ENCODE results near the gene FZD7. TPM values are rescaled to one million over a fixed set of nuclear protein-coding genes. Genes with fewer than 3 reads are reported as not detected.

FZD7 gene
- polyA plus RNA-seq, 2 donors = 2.7 to 5.7 TPM

DNA sequence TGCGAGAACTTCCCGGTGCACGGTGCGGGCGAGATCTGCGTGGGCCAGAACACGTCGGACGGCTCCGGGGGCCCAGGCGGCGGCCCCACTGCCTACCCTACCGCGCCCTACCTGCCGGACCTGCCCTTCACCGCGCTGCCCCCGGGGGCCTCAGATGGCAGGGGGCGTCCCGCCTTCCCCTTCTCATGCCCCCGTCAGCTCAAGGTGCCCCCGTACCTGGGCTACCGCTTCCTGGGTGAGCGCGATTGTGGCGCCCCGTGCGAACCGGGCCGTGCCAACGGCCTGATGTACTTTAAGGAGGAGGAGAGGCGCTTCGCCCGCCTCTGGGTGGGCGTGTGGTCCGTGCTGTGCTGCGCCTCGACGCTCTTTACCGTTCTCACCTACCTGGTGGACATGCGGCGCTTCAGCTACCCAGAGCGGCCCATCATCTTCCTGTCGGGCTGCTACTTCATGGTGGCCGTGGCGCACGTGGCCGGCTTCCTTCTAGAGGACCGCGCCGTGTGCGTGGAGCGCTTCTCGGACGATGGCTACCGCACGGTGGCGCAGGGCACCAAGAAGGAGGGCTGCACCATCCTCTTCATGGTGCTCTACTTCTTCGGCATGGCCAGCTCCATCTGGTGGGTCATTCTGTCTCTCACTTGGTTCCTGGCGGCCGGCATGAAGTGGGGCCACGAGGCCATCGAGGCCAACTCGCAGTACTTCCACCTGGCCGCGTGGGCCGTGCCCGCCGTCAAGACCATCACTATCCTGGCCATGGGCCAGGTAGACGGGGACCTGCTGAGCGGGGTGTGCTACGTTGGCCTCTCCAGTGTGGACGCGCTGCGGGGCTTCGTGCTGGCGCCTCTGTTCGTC lies 1.7 kb downstream of the FZD7 start:
- no peaks in the 10 kb centered on the region for H3K36me3 ChIP-seq (ENCODE audit: control insufficient read depth in 2 of 2, insufficient read depth in 2 of 2, low read length in 1 of 2)
- 14 to 17% methylated on average over 76 to 78 of the region's 78 CpGs for WGBS, 2 donors
- peak overlapping the region; percentile 92 to 99 for H3K27ac ChIP-seq (ENCODE audit: low read depth in 2 of 2, low read length in 1 of 2)
- peaks cover 0 to 5% of the 10 kb centered on the region in 2 donors for H3K9me3 ChIP-seq (ENCODE audit: control insufficient read depth in 2 of 2, insufficient read depth in 1 of 2, low read depth in 1 of 2, low read length in 1 of 2)
- peak overlapping the region; percentile 68 to 77 for H3K4me3 ChIP-seq (ENCODE audit: low read depth in 1 of 2, low read length in 2 of 2)
- H3K4me1 ChIP-seq (ENCODE audit: control insufficient read depth in 2 of 2, insufficient read depth in 2 of 2, low read length in 1 of 2) = peaks cover 0 to 14% of the 10 kb centered on the region in 2 donors
- no peaks in the 10 kb centered on the region for H3K27me3 ChIP-seq (ENCODE audit: control insufficient read depth in 1 of 2, insufficient read depth in 2 of 2, low read length in 2 of 2)

DNA sequence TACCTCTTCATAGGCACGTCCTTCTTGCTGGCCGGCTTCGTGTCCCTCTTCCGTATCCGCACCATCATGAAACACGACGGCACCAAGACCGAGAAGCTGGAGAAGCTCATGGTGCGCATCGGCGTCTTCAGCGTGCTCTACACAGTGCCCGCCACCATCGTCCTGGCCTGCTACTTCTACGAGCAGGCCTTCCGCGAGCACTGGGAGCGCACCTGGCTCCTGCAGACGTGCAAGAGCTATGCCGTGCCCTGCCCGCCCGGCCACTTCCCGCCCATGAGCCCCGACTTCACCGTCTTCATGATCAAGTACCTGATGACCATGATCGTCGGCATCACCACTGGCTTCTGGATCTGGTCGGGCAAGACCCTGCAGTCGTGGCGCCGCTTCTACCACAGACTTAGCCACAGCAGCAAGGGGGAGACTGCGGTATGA lies 2.3 kb downstream of the FZD7 start:
- no peaks in the 10 kb centered on the region for H3K27me3 ChIP-seq (ENCODE audit: control insufficient read depth in 1 of 2, insufficient read depth in 2 of 2, low read length in 2 of 2)
- peaks cover 0 to 14% of the 10 kb centered on the region in 2 donors for H3K4me1 ChIP-seq (ENCODE audit: control insufficient read depth in 2 of 2, insufficient read depth in 2 of 2, low read length in 1 of 2)
- peak overlapping the region; percentile 73 to 92 for H3K27ac ChIP-seq (ENCODE audit: low read depth in 2 of 2, low read length in 1 of 2)
- H3K4me3 ChIP-seq (ENCODE audit: low read depth in 1 of 2, low read length in 2 of 2) = peak overlapping the region; percentile 68 to 77
- WGBS, 2 donors = 65 to 69% methylated on average over 32 of the region's 32 CpGs
- peaks cover 0 to 5% of the 10 kb centered on the region in 2 donors for H3K9me3 ChIP-seq (ENCODE audit: control insufficient read depth in 2 of 2, insufficient read depth in 1 of 2, low read depth in 1 of 2, low read length in 1 of 2)
- H3K36me3 ChIP-seq (ENCODE audit: control insufficient read depth in 2 of 2, insufficient read depth in 2 of 2, low read length in 1 of 2) = no peaks in the 10 kb centered on the region

DNA sequence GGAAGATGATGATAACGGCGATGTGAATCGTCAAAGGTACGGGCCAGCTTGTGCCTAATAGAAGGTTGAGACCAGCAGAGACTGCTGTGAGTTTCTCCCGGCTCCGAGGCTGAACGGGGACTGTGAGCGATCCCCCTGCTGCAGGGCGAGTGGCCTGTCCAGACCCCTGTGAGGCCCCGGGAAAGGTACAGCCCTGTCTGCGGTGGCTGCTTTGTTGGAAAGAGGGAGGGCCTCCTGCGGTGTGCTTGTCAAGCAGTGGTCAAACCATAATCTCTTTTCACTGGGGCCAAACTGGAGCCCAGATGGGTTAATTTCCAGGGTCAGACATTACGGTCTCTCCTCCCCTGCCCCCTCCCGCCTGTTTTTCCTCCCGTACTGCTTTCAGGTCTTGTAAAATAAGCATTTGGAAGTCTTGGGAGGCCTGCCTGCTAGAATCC lies 3.0 kb downstream of the FZD7 start:
- Histone ChIP-seq H3K4me1 (ENCODE audit: control insufficient read depth in 2 of 2, insufficient read depth in 2 of 2, low read length in 1 of 2) (peaks cover 0 to 14% of the 10 kb centered on the region in 2 donors), H3K27me3 (ENCODE audit: control insufficient read depth in 1 of 2, insufficient read depth in 2 of 2, low read length in 2 of 2) (no peaks in the 10 kb centered on the region), H3K27ac (ENCODE audit: low read depth in 2 of 2, low read length in 1 of 2) (peak overlapping the region; percentile 73 to 92), H3K36me3 (ENCODE audit: control insufficient read depth in 2 of 2, insufficient read depth in 2 of 2, low read length in 1 of 2) (no peaks in the 10 kb centered on the region), H3K9me3 (ENCODE audit: control insufficient read depth in 2 of 2, insufficient read depth in 1 of 2, low read depth in 1 of 2, low read length in 1 of 2) (peaks cover 0 to 5% of the 10 kb centered on the region in 2 donors), H3K4me3 (ENCODE audit: low read depth in 1 of 2, low read length in 2 of 2) (peak overlapping the region; percentile 9 to 77)
- 52% methylated on average over 15 of the region's 15 CpGs for WGBS, 2 donors

DNA sequence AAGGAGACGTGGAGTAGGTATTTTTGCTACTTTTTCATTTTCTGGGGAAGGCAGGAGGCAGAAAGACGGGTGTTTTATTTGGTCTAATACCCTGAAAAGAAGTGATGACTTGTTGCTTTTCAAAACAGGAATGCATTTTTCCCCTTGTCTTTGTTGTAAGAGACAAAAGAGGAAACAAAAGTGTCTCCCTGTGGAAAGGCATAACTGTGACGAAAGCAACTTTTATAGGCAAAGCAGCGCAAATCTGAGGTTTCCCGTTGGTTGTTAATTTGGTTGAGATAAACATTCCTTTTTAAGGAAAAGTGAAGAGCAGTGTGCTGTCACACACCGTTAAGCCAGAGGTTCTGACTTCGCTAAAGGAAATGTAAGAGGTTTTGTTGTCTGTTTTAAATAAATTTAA lies 3.4 kb downstream of the FZD7 start:
- no peaks in the 10 kb centered on the region for H3K27me3 ChIP-seq (ENCODE audit: control insufficient read depth in 1 of 2, insufficient read depth in 2 of 2, low read length in 2 of 2)
- H3K9me3 ChIP-seq (ENCODE audit: control insufficient read depth in 2 of 2, insufficient read depth in 1 of 2, low read depth in 1 of 2, low read length in 1 of 2) = peaks cover 0 to 5% of the 10 kb centered on the region in 2 donors
- peak overlapping the region in 1 of 2 donors; percentile 77 for H3K4me3 ChIP-seq (ENCODE audit: low read depth in 1 of 2, low read length in 2 of 2)
- H3K36me3 ChIP-seq (ENCODE audit: control insufficient read depth in 2 of 2, insufficient read depth in 2 of 2, low read length in 1 of 2) = no peaks in the 10 kb centered on the region
- H3K27ac ChIP-seq (ENCODE audit: low read depth in 2 of 2, low read length in 1 of 2) = peak overlapping the region; percentile 73 to 92
- peaks cover 0 to 14% of the 10 kb centered on the region in 2 donors for H3K4me1 ChIP-seq (ENCODE audit: control insufficient read depth in 2 of 2, insufficient read depth in 2 of 2, low read length in 1 of 2)
- 58 to 66% methylated on average over 7 of the region's 7 CpGs for WGBS, 2 donors

DNA sequence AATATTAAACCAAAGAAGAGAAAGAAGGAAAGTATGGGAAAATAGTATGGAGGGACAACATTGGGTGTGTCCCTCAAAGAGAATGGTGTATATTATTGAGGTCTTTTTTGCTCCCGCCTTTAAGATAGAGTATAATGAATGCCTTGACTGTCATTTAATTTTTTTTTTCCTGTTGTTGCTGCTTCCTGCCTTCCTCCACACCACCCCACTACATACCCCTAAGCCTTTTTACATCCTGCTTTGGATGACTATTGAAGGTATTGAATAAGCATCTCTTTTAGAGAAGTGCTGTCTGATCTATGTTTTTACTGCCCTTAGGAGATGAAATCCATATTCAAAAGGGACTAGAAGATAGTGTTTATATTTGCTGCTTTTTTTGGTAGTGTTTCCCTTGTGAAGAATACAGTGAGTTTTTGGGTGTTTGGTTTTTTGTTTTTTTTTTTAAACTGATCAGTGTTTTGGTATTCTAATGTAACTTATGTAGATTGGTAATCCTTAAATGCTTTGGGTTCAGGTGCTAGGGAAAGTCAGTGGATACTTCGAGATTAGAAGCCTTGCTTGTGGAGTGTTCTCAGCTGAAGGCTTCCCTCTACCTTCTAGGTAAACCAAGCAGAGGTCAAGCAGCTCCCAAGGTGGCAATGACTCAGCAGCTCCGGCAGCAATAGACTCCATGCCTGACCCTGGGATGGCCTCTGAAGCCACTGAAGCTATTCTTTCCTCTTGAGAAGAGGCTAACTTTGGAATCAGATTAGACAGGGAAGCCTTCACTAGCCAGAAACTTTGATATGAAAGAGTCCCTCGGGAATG lies 5.0 kb downstream of the FZD7 start:
- Histone ChIP-seq H3K36me3 (ENCODE audit: control insufficient read depth in 2 of 2, insufficient read depth in 2 of 2, low read length in 1 of 2) (no peaks in the 10 kb centered on the region), H3K27ac (ENCODE audit: low read depth in 2 of 2, low read length in 1 of 2) (peak overlapping the region; percentile 43 to 59), H3K4me3 (ENCODE audit: low read depth in 1 of 2, low read length in 2 of 2) (no peak overlapping the region), H3K9me3 (ENCODE audit: control insufficient read depth in 2 of 2, insufficient read depth in 1 of 2, low read depth in 1 of 2, low read length in 1 of 2) (peaks cover 0 to 5% of the 10 kb centered on the region in 2 donors), H3K27me3 (ENCODE audit: control insufficient read depth in 1 of 2, insufficient read depth in 2 of 2, low read length in 2 of 2) (no peaks in the 10 kb centered on the region), H3K4me1 (ENCODE audit: control insufficient read depth in 2 of 2, insufficient read depth in 2 of 2, low read length in 1 of 2) (peaks cover 0 to 14% of the 10 kb centered on the region in 2 donors)
- 52 to 53% methylated on average over 4 of the region's 4 CpGs for WGBS, 2 donors

DNA sequence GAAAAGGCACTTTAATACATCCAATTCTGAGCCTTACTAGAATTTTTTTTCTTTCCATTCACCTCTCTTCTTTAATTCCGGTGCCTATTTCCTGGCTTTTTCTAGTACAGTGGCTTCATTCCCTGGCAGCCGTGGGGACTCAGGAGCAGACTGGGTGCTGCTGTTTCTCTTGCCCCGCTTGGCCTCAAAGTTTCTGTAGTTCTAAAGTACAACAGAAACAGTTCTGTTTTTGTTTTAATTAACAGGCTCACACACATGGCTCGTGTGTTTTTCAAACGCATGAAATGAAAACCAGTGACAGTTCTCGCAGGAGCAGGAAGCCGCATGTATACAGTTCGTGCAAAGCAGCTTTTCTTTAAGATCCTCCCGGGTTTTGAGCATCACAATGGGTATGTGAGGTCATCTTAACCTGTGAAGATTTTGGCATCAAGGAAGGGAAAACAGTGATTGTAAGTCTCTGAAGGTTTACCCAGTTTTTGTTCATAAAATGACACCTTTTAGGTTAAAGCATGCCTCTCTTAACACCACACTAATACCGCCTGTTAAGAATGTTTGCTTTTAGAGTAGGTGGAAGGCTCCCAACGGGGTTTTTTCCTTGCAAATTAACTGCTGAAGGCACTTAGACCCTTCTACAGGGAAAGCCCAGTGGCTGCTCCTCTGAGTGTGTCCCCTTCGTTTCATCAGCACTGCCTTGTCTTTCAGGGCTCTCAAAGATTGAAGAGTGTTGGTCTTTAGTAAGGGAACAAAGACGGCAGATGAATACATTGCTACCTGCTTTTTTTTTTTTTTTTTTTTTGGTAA lies 5.8 kb downstream of the FZD7 start:
- no peaks in the 10 kb centered on the region for H3K36me3 ChIP-seq (ENCODE audit: control insufficient read depth in 2 of 2, insufficient read depth in 2 of 2, low read length in 1 of 2)
- H3K4me1 ChIP-seq (ENCODE audit: control insufficient read depth in 2 of 2, insufficient read depth in 2 of 2, low read length in 1 of 2) = peaks cover 0 to 14% of the 10 kb centered on the region in 2 donors
- peak overlapping the region in 1 of 2 donors; percentile 43 for H3K27ac ChIP-seq (ENCODE audit: low read depth in 2 of 2, low read length in 1 of 2)
- no peak overlapping the region for H3K4me3 ChIP-seq (ENCODE audit: low read depth in 1 of 2, low read length in 2 of 2)
- H3K27me3 ChIP-seq (ENCODE audit: control insufficient read depth in 1 of 2, insufficient read depth in 2 of 2, low read length in 2 of 2) = no peaks in the 10 kb centered on the region
- H3K9me3 ChIP-seq (ENCODE audit: control insufficient read depth in 2 of 2, insufficient read depth in 1 of 2, low read depth in 1 of 2, low read length in 1 of 2) = peaks cover 0 to 5% of the 10 kb centered on the region in 2 donors
- 42 to 51% methylated on average over 13 of the region's 13 CpGs for WGBS, 2 donors

DNA sequence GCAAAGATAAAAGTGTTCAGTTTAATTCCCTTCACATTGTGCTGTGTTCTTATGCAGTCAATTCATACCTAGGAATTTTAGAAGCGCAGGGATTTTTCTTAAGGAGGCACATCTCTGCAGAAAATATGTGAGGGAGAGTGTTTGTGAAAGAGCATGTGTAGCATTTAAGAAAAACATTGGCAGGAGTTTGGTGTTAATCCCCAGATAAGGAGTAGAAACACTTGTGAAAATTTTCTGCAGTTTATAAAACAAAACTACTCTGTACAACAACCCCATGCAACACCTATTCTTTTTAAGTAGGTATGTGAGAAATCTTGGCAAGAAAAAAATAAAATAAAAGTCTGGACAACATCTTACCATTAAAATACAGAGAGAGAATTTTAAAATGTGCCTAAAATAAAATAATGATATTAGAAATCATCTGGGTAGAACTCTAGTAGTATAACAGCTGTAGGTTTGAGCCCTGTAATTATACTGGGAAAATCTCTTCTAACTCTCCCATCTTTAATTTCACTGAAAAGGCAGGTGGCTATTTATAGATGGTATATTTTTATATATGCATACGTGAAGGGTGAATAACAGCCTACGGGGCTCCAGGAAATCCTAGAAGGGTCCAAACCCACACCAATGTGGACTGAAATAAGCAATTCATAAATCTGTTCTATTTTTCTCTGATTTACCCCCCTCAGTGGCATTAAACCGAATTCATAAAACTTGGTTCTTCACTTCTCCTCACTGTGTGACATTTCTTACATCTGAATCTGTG lies 6.6 kb downstream of the FZD7 start:
- 75 to 82% methylated on average over 4 of the region's 4 CpGs for WGBS, 2 donors
- no peak overlapping the region for H3K27ac ChIP-seq (ENCODE audit: low read depth in 2 of 2, low read length in 1 of 2)
- no peak overlapping the region for H3K4me3 ChIP-seq (ENCODE audit: low read depth in 1 of 2, low read length in 2 of 2)
- no peaks in the 10 kb centered on the region for H3K27me3 ChIP-seq (ENCODE audit: control insufficient read depth in 1 of 2, insufficient read depth in 2 of 2, low read length in 2 of 2)
- peaks cover 0 to 4% of the 10 kb centered on the region in 2 donors for H3K9me3 ChIP-seq (ENCODE audit: control insufficient read depth in 2 of 2, insufficient read depth in 1 of 2, low read depth in 1 of 2, low read length in 1 of 2)
- no peaks in the 10 kb centered on the region for H3K36me3 ChIP-seq (ENCODE audit: control insufficient read depth in 2 of 2, insufficient read depth in 2 of 2, low read length in 1 of 2)
- H3K4me1 ChIP-seq (ENCODE audit: control insufficient read depth in 2 of 2, insufficient read depth in 2 of 2, low read length in 1 of 2) = peaks cover 0 to 9% of the 10 kb centered on the region in 2 donors

DNA sequence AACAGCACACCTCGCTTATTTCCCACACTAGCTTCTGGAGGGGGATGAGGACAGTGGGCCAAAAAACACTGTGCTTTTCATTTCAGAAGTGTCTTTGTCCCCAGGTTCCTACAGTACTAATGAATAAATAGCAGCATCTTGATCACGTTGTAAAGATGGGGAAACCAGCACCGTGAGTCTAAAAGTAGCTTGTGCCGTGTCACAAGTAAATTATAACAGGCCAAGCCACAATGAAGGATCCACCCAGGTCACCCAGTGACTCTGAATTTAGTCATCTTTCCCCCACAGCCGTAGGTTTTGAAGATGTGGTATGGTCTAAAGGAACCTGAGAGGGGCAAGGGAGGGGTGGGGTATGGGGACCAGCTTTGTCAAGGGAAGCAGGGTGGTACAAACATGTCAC lies 8.8 kb downstream of the FZD7 start:
- H3K4me3 ChIP-seq (ENCODE audit: low read depth in 1 of 2, low read length in 2 of 2) = no peak overlapping the region
- H3K36me3 ChIP-seq (ENCODE audit: control insufficient read depth in 2 of 2, insufficient read depth in 2 of 2, low read length in 1 of 2) = no peaks in the 10 kb centered on the region
- WGBS, 2 donors = 80 to 86% methylated on average over 5 of the region's 5 CpGs
- H3K27ac ChIP-seq (ENCODE audit: low read depth in 2 of 2, low read length in 1 of 2) = peak overlapping the region in 1 of 2 donors; percentile 35
- H3K4me1 ChIP-seq (ENCODE audit: control insufficient read depth in 2 of 2, insufficient read depth in 2 of 2, low read length in 1 of 2) = no peaks in the 10 kb centered on the region
- no peaks in the 10 kb centered on the region for H3K9me3 ChIP-seq (ENCODE audit: control insufficient read depth in 2 of 2, insufficient read depth in 1 of 2, low read depth in 1 of 2, low read length in 1 of 2)
- no peaks in the 10 kb centered on the region for H3K27me3 ChIP-seq (ENCODE audit: control insufficient read depth in 1 of 2, insufficient read depth in 2 of 2, low read length in 2 of 2)
